HUES64 (cell line): ENCODE measurements around the gene BAK1. TPM values are rescaled to one million over a fixed set of nuclear protein-coding genes. Genes with fewer than 3 reads are reported as not detected.

Experiments
- H3K27ac ChIP-seq: 2 replicates; pipeline ENCODE4 v1.7.0; 2013; ENCODE audit warnings: low read depth, low read length, inconsistent platforms
- H3K27me3 ChIP-seq: 2 replicates; pipeline ENCODE4 v1.6.1; 2013; ENCODE audit warnings: mild to moderate bottlenecking, low read length; ENCODE audit not compliant: insufficient read depth
- H3K36me3 ChIP-seq: 2 replicates; pipeline ENCODE4 v1.6.1; 2013; ENCODE audit warnings: mild to moderate bottlenecking, low read length; ENCODE audit not compliant: insufficient read depth
- H3K4me1 ChIP-seq: 2 replicates; pipeline ENCODE4 v1.6.1; 2013; ENCODE audit warnings: mild to moderate bottlenecking, low read length, moderate library complexity; ENCODE audit not compliant: insufficient read depth
- H3K4me3 ChIP-seq: 2 replicates; pipeline ENCODE4 v1.5.1; 2013; ENCODE audit warnings: mild to moderate bottlenecking, low read length, moderate library complexity
- H3K9ac ChIP-seq: 2 replicates; pipeline ENCODE4 v1.6.1; 2013; ENCODE audit warnings: mild to moderate bottlenecking, low read depth, low read length
- H3K9me3 ChIP-seq: 2 replicates; pipeline ENCODE4 v1.6.1; 2013; ENCODE audit warnings: low read depth, low read length; ENCODE audit not compliant: insufficient read depth
- WGBS: fragments of 150-250, 120-280 bp; methylation state at CpG from one replicate; pipeline ENCODE4 v1.1.7; 2013; ENCODE audit warnings: missing lambda C conversion rate; 5-methylcytosine and 5-hydroxymethylcytosine counted together
- polyA plus RNA-seq, 2 experiments: library from polyadenylated mRNA; stranded (reverse); fragments of 50-300 nt; gene quantifications; one replicate each; pipeline ENCODE4 v1.2.3, GENCODE V29; 2013

The BAK1 gene
- 36.2 TPM for polyA plus RNA-seq (2013, experiment 1 of 2)
- 35.6 TPM for polyA plus RNA-seq (2013, experiment 2 of 2)

DNA sequence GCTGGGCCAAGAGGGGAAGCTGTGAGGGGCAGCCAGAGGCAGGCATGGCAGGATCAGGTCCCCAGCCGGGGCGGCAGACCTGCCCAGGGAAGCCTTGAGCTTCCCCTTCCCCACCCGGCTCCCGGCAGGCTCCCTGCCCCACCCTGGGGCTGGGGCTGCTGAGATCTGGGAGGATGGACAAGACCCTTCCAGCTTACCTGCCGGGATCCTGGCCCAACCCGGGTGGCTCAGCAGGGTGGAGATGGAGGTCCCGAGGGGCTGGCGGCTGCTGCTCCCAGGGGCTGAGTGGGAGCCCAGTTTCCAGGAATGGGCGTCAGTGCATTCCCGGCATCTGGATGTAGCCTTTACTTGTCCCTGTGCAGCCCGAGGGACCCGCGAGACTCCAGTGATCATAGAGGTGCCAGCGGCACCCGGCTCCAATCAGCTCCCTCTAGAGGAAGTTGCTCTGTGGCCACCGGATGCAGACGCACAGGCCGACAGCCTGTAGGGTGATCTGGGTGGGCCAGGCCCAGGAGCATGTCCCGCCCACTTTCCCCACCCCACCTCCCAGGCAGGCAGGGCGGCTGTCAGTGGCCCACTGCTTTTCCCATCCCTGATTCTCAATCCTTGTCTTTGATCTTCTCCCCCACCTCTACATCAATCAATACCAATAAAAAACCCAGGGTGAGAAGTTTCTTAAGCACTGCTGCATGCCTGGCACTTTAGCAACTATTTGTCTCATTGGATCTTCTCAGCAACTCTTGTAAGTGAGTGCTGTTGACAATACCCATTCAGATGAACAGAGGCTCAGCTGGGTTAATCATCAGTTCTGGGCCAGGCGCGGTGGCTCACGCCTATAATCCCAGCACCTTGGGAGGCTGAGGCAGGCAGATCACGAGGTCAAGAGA, at the start of gene BAK1:
TSS of gene BAK1 (minus strand) at position 449 of the 887 bp plus-strand sequence. CDS start 2,672 bp downstream, outside the sequence.
- 4% methylated on average over 24 of the region's 24 CpGs for WGBS
- peak within 1 kb of the TSS; percentile 83 for H3K9ac ChIP-seq
- H3K27ac ChIP-seq: peak within 1 kb of the TSS; percentile 59
- H3K27me3 ChIP-seq: no peaks in the 10 kb centered on the region
- H3K9me3 ChIP-seq: no peaks in the 10 kb centered on the region
- peaks cover 26% of the 10 kb centered on the region for H3K36me3 ChIP-seq
- H3K4me1 ChIP-seq: 0 out of 2 replicates have a peak, but pooled peaks cover 2% of the 10 kb centered on the region
- H3K4me3 ChIP-seq: peak within 1 kb of the TSS; percentile 94

GRCh38 chr6:33628401-33628964, 48.4 kb upstream of the BAK1 start:
- Histone ChIP-seq H3K9ac (no peak overlapping the region), H3K36me3 (no peaks in the 10 kb centered on the region), H3K27ac (no peak overlapping the region), H3K4me3 (no peak overlapping the region), H3K4me1 (peaks cover 14% of the 10 kb centered on the region), H3K27me3 (peaks cover 6% of the 10 kb centered on the region; the same call in 1 of the 2 replicates), H3K9me3 (no peaks in the 10 kb centered on the region)
- WGBS: 87% methylated on average over 7 of the region's 7 CpGs

DNA sequence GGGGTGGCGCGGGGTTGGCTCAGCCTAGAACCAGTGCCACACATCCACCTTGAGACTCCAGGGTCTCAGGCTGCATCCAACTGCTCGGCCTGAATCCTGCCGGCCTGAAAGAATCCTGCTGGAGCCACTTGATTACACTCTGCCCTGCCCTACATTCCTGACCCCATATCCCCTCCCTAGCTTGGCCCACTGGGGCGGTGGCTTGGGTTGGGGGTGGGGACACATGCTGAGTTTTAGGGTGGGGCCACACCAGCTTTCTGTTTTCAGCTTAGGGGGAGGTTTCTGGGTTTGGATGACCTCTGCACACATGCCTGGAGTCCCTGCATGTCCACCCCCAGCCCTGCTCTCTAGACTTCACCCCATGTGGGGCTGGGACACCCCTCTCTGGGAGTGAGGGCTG, 47.8 kb upstream of the BAK1 start:
- Histone ChIP-seq H3K27ac (no peak overlapping the region), H3K9me3 (no peaks in the 10 kb centered on the region), H3K4me1 (peaks cover 18% of the 10 kb centered on the region), H3K27me3 (peaks cover 5% of the 10 kb centered on the region; the same call in 1 of the 2 replicates), H3K4me3 (no peak overlapping the region), H3K36me3 (no peaks in the 10 kb centered on the region), H3K9ac (no peak overlapping the region)
- 71% methylated on average over 4 of the region's 5 CpGs for WGBS

- no peak overlapping the region for H3K4me3 ChIP-seq
- H3K27me3 ChIP-seq: peaks cover 30% of the 10 kb centered on the region
- H3K9ac ChIP-seq: no peak overlapping the region
- H3K4me1 ChIP-seq: peaks cover 28% of the 10 kb centered on the region
- no peak overlapping the region for H3K27ac ChIP-seq
- no peaks in the 10 kb centered on the region for H3K9me3 ChIP-seq
- no peaks in the 10 kb centered on the region for H3K36me3 ChIP-seq
- 88% methylated on average over 4 of the region's 4 CpGs for WGBS
Observed at GRCh38 chr6:33624856-33625255, 44.8 kb upstream of the BAK1 start.

DNA sequence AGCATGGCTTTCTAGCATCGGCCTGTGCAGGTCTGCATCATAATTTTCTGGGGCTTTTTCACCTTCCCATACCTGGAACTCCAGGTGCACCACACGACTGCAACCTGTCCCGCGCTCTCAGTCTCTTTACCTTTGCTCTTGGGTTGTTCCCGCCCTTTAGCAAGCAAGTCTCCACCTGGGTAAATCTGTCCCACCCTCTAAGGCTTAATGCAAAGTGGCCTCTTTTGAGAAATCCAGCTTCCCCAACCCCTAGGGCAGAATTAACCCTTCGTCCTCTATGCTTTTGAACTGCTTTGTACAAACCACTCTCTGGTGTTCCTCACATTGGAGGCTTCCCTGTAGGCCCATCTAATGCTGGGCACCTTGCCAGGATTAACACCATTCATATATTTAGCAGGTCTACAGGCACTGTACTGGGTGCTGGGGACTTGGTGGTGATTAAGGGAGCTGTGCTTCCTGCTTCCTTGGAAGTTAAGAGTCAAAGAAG, 43.9 kb upstream of the BAK1 start:
- no peaks in the 10 kb centered on the region for H3K9me3 ChIP-seq
- H3K36me3 ChIP-seq: no peaks in the 10 kb centered on the region
- no peak overlapping the region for H3K9ac ChIP-seq
- H3K27me3 ChIP-seq: peaks cover 38% of the 10 kb centered on the region
- H3K4me1 ChIP-seq: peaks cover 33% of the 10 kb centered on the region
- H3K4me3 ChIP-seq: no peak overlapping the region
- WGBS: 76% methylated on average over 6 of the region's 6 CpGs
- no peak overlapping the region for H3K27ac ChIP-seq

DNA sequence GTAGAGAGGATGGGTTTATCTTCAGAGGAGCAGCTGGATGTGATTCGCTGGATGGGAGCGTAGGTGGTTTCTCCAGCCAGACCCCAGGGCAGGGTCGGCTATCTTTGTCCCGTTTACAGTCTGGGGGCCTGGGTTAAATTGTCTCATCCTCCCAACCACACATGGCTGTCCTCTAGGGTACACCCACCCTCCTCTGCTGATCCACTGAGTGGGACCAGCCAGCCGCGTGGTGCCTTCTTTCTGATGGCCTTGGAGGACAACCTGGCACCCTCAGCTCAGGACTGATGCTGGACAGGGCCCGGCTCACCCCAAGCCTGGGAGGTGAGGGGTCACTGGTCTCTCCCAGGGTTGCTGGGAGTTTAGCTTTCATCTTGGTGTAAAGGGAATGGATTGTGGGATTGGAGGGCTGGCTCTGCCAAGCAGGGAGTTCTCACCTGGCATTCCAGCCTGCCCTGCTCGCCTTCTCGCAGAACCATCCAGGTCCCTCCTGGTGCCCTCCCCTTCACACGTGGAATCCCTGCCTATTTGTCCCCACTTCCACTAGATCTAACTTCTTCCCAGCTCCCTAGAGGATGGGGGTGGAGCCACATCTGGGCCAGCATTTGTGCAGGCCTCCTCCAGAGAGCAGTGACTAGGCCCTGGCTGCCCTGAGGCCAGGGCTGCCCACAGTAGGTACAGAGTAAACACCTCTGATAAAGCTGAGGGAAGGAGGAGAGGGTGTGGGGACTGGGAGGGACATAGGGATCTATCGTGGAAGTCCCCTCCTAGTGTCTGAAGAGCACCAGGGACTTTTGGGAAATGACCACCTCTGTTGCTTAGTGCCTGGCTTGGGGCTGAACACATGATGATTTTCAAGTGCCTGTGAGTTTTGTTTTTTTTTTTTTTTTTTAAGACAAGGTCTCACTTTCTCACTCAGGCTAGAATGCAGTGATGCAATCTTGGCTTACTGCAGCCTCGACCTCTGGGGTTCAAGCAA, 42.7 kb upstream of the BAK1 start:
- no peaks in the 10 kb centered on the region for H3K36me3 ChIP-seq
- WGBS: 68% methylated on average over 12 of the region's 12 CpGs
- H3K9ac ChIP-seq: 0 out of 2 replicates have a peak overlapping the region, but pooled peaks have one; percentile 78
- H3K27me3 ChIP-seq: peaks cover 46% of the 10 kb centered on the region
- H3K4me1 ChIP-seq: peaks cover 25% of the 10 kb centered on the region
- no peak overlapping the region for H3K27ac ChIP-seq
- H3K9me3 ChIP-seq: no peaks in the 10 kb centered on the region
- peak overlapping the region; percentile 87 for H3K4me3 ChIP-seq

DNA sequence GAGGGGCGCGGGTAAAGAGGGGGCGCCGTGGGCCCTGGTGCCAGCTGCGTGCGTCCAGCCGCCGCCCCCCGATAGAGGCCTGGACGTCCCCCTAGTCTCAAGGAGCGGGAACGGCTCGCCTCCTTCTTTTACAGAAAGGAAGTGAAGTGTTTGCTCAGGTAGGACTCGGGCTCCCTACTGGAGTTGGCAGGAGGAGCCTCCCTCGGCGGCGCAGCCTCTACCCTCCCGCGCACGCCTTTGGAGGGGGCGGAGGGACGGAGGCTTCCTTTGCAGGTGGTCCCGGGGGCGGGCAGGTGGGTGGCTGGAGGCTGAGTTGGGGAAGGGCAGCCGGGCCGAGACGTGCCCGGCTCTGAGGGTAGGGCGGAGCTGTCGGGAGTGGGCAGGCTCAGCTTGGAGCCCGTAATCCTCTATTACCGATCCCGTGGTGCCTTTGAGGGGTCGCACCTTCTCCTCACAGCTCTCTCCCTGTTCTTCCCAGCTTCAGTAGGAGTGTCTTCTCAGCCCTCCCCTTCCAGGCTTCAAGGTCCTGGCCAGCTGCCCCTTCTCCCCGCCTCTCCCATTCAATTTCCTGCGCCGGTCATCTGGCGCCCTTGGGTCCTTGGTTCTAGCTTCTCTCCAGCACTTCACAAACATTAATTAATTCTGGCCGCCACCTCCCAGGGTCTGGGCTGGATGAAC, 41.8 kb upstream of the BAK1 start:
- WGBS: 6% methylated on average over 39 of the region's 39 CpGs
- peak overlapping the region; percentile 46; the same call in 1 of the 2 replicates for H3K27ac ChIP-seq
- peak overlapping the region; percentile 87 for H3K4me3 ChIP-seq
- no peaks in the 10 kb centered on the region for H3K36me3 ChIP-seq
- peaks cover 22% of the 10 kb centered on the region for H3K4me1 ChIP-seq
- H3K9ac ChIP-seq: peak overlapping the region; percentile 78
- no peaks in the 10 kb centered on the region for H3K9me3 ChIP-seq
- H3K27me3 ChIP-seq: peaks cover 46% of the 10 kb centered on the region

GRCh38 chr6:33620856-33621710, 41.0 kb upstream of the BAK1 start, which contains the start of gene ITPR3:
ITPR3 (plus strand) TSS chr6:33621322; CDS start chr6:33621603, 281 bp downstream.
- Histone ChIP-seq H3K9ac (peak within 1 kb of the TSS; percentile 78), H3K36me3 (no peaks in the 10 kb centered on the region), H3K27me3 (peaks cover 46% of the 10 kb centered on the region), H3K4me1 (peaks cover 22% of the 10 kb centered on the region), H3K4me3 (peak within 1 kb of the TSS; percentile 87), H3K27ac (peak within 1 kb of the TSS; percentile 46; the same call in 1 of the 2 replicates), H3K9me3 (no peaks in the 10 kb centered on the region)
- under 1% methylated on average over 95 of the region's 99 CpGs for WGBS

- no peaks in the 10 kb centered on the region for H3K36me3 ChIP-seq
Observed at GRCh38 chr6:33620158-33620855, 40.2 kb upstream of the BAK1 start.

More at GRCh38 chr6:33620158-33620855, 40.2 kb upstream of the BAK1 start:
- H3K9me3 ChIP-seq: no peaks in the 10 kb centered on the region
- H3K9ac ChIP-seq: peak overlapping the region; percentile 73
- under 1% methylated on average over 24 of the region's 29 CpGs for WGBS
- peak overlapping the region; percentile 87 for H3K4me3 ChIP-seq
- H3K4me1 ChIP-seq: peaks cover 22% of the 10 kb centered on the region
- H3K27me3 ChIP-seq: peaks cover 46% of the 10 kb centered on the region
- no peak overlapping the region for H3K27ac ChIP-seq
